ENCODE measurements around the gene EID3. TPM values are rescaled to one million over a fixed set of nuclear protein-coding genes. Genes with fewer than 3 reads are reported as not detected.

EID3 gene
- total and polyA plus RNA-seq, 10 of the 15 experiments (the other 5 are each of a cell fraction or from before 2014, with no cell fraction given): 0.92 to 7.0 (median 4.3) TPM

DNA sequence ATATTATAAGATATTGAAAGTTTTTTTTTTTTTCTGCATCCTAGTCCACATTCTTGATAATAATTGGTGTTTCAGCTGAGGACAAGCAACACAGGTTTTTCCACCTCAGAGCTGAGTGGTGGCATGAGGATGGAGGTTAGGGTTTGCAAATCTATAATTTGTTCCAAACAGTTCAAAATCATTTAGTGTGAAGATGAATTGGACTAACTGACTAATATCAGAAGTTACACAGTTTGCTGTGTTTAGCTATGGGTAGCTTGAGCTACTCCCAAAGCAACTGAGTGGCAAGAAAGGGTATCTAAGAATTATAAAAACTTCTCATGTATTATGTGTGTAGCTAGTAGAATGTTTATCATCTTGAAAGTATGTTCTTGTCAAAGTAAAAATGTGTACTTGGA lies 17.1 kb downstream of the EID3 start:
- Histone ChIP-seq H2AFZ (ENCODE audit: control insufficient read depth, low read depth, low read length) (no peak overlapping the region), H4K20me1 (ENCODE audit: control insufficient read depth, insufficient read depth) (no peaks in the 10 kb centered on the region), H3K9me3 (replicated peaks; ENCODE audit: control insufficient read depth, insufficient read depth, low read length) (no peaks in the 10 kb centered on the region), H3K27me3 (replicated peaks in 1 of 2; ENCODE audit: control insufficient read depth in 2 of 2, insufficient read depth in 2 of 2, low read length in 1 of 2) (no peaks in the 10 kb centered on the region), H3K4me3 (no peak overlapping the region), H3K9ac (ENCODE audit: control insufficient read depth, insufficient read depth, low read length) (no peak overlapping the region), H3K79me2 (ENCODE audit: control insufficient read depth, insufficient read depth, low read length) (no peaks in the 10 kb centered on the region), H3K36me3 (ENCODE audit: control insufficient read depth in 2 of 2, insufficient read depth in 2 of 2, low read length in 1 of 2) (peaks cover 11 to 31% of the 10 kb centered on the region in 2 experiments), H3K4me1 (ENCODE audit: control insufficient read depth, insufficient read depth, low read length) (no peaks in the 10 kb centered on the region), H3K27ac (ENCODE audit: control insufficient read depth, insufficient read depth) (no peak overlapping the region), H3K4me2 (ENCODE audit: control insufficient read depth, insufficient read depth) (no peak overlapping the region)
- no TSS peak for BruUV-seq (replicated peaks)
- POLR2A ChIA-PET: interaction anchor here (0.6 to 0.7 kb wide), 2 partner anchors 46 to 510 kb away, joined by 3 read pairs; no protein-coding TSS in a partner anchor
- SMC1A ChIA-PET (ENCODE audit: uncharacterized antibody, unreplicated experiment): interaction anchor here (0.6 to 1.0 kb wide), 4 partner anchors 78 to 227 kb away, joined by 3 read pairs; no protein-coding TSS in a partner anchor
- CTCF ChIA-PET: interaction anchor here (0.6 to 0.8 kb wide), 3 partner anchors 30 to 100 kb away, joined by 3 read pairs; no protein-coding TSS in a partner anchor
- no peak for ATAC-seq
- DNase-seq (ENCODE audit: low read depth, low spot score): no peak
- RAD21 ChIA-PET (ENCODE audit: unreplicated experiment): interaction anchor here (0.6 to 0.9 kb wide), 2 partner anchors 32 to 712 kb away, joined by 3 to 4 read pairs; no protein-coding TSS in a partner anchor
- intact Hi-C loops (cut with micrococcal nuclease; ENCODE audit: unreplicated experiment) (no loop called here), in situ Hi-C loops (cut with MboI) (no loop called here)
- FAIRE-seq: no peak
- TF ChIP-seq ZNF24 (IDR thresholded peaks at IDR 0.05) (no peak), MTA3 (IDR thresholded peaks at IDR 0.05; ENCODE audit: borderline replicate concordance, low read length) (no peak), NR2C2 (IDR thresholded peaks at IDR 0.05; ENCODE audit: borderline replicate concordance, control insufficient read depth, insufficient read length, low read depth) (no peak), FOS (IDR thresholded peaks at IDR 0.05; ENCODE audit: borderline replicate concordance, extremely low read depth, insufficient read length) (no peak), YY1 (IDR thresholded peaks at IDR 0.05; ENCODE audit: low read depth, low read length) (no peak), NFXL1 (IDR thresholded peaks at IDR 0.05; ENCODE audit: borderline replicate concordance) (no peak), SIN3A (IDR thresholded peaks at IDR 0.05; ENCODE audit: low read depth, low read length) (no peak), IRF4 (IDR thresholded peaks at IDR 0.05; ENCODE audit: low read depth, low read length) (no peak), TCF7 (IDR thresholded peaks at IDR 0.05; ENCODE audit: borderline replicate concordance) (no peak), SREBF1 (IDR thresholded peaks at IDR 0.05; ENCODE audit: low read length) (no peak), POU2F2 (IDR thresholded peaks at IDR 0.05; ENCODE audit: borderline replicate concordance, low read depth, low read length) (no peak)
- TF ChIP-seq, protein P1, sequence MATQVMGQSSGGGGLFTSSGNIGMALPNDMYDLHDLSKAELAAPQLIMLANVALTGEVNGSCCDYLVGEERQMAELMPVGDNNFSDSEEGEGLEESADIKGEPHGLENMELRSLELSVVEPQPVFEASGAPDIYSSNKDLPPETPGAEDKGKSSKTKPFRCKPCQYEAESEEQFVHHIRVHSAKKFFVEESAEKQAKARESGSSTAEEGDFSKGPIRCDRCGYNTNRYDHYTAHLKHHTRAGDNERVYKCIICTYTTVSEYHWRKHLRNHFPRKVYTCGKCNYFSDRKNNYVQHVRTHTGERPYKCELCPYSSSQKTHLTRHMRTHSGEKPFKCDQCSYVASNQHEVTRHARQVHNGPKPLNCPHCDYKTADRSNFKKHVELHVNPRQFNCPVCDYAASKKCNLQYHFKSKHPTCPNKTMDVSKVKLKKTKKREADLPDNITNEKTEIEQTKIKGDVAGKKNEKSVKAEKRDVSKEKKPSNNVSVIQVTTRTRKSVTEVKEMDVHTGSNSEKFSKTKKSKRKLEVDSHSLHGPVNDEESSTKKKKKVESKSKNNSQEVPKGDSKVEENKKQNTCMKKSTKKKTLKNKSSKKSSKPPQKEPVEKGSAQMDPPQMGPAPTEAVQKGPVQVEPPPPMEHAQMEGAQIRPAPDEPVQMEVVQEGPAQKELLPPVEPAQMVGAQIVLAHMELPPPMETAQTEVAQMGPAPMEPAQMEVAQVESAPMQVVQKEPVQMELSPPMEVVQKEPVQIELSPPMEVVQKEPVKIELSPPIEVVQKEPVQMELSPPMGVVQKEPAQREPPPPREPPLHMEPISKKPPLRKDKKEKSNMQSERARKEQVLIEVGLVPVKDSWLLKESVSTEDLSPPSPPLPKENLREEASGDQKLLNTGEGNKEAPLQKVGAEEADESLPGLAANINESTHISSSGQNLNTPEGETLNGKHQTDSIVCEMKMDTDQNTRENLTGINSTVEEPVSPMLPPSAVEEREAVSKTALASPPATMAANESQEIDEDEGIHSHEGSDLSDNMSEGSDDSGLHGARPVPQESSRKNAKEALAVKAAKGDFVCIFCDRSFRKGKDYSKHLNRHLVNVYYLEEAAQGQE (IDR thresholded peaks at IDR 0.05; ENCODE audit: low read depth, low read length): no peak
- TF ChIP-seq, protein P2, sequence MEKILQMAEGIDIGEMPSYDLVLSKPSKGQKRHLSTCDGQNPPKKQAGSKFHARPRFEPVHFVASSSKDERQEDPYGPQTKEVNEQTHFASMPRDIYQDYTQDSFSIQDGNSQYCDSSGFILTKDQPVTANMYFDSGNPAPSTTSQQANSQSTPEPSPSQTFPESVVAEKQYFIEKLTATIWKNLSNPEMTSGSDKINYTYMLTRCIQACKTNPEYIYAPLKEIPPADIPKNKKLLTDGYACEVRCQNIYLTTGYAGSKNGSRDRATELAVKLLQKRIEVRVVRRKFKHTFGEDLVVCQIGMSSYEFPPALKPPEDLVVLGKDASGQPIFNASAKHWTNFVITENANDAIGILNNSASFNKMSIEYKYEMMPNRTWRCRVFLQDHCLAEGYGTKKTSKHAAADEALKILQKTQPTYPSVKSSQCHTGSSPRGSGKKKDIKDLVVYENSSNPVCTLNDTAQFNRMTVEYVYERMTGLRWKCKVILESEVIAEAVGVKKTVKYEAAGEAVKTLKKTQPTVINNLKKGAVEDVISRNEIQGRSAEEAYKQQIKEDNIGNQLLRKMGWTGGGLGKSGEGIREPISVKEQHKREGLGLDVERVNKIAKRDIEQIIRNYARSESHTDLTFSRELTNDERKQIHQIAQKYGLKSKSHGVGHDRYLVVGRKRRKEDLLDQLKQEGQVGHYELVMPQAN (conservative IDR thresholded peaks at IDR 0.05): no peak
- TF ChIP-seq, protein P3, sequence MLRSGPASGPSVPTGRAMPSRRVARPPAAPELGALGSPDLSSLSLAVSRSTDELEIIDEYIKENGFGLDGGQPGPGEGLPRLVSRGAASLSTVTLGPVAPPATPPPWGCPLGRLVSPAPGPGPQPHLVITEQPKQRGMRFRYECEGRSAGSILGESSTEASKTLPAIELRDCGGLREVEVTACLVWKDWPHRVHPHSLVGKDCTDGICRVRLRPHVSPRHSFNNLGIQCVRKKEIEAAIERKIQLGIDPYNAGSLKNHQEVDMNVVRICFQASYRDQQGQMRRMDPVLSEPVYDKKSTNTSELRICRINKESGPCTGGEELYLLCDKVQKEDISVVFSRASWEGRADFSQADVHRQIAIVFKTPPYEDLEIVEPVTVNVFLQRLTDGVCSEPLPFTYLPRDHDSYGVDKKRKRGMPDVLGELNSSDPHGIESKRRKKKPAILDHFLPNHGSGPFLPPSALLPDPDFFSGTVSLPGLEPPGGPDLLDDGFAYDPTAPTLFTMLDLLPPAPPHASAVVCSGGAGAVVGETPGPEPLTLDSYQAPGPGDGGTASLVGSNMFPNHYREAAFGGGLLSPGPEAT (IDR thresholded peaks at IDR 0.05; ENCODE audit: low read depth): no peak

Measured in GM12878 (cell line).